HCT116 (cell line): ENCODE data around the gene GPR78.

Experiments used
- JUND ChIP-seq: IDR thresholded peaks from 2 replicates; pipeline ENCODE4 v1.6.1; 2012
- POLR2A ChIP-seq: IDR thresholded peaks from 2 replicates; pipeline ENCODE4 v1.7.0; 2011; ENCODE audit warnings: borderline replicate concordance; ENCODE audit not compliant: insufficient read depth, insufficient read length; ENCODE audit errors: extremely low read depth
- SIN3A ChIP-seq: IDR thresholded peaks from 2 replicates; pipeline ENCODE4 v1.6.1; 2012; ENCODE audit warnings: low read depth
- TF ChIP-seq, protein P1 (sequence below), 3 experiments: fragments of 200-600 bp in 1 of 3; sonication (generic) in 1 of 3; IDR thresholded peaks in 2 of 3; conservative IDR thresholded peaks in 1 of 3; 2 replicates each; pipeline ENCODE4 v1.5.1; 2012 to 2017; ENCODE audit warnings: low read depth in 2 of 3, low read length in 2 of 3, antibody characterized with exemption in 1 of 3, borderline replicate concordance in 1 of 3, control low read depth in 1 of 3, mild to moderate bottlenecking in 1 of 3, mixed read lengths in 1 of 3, mixed run types in 1 of 3, moderate library complexity in 1 of 3; ENCODE audit not compliant: insufficient read depth in 1 of 3
- TF ChIP-seq, protein P2 (sequence below): IDR thresholded peaks from 2 replicates; pipeline ENCODE4 v1.6.1; 2012
- TF ChIP-seq, protein P3 (sequence below): IDR thresholded peaks from 2 replicates; pipeline ENCODE4 v1.6.1; 2012; ENCODE audit warnings: low read depth

DNA sequence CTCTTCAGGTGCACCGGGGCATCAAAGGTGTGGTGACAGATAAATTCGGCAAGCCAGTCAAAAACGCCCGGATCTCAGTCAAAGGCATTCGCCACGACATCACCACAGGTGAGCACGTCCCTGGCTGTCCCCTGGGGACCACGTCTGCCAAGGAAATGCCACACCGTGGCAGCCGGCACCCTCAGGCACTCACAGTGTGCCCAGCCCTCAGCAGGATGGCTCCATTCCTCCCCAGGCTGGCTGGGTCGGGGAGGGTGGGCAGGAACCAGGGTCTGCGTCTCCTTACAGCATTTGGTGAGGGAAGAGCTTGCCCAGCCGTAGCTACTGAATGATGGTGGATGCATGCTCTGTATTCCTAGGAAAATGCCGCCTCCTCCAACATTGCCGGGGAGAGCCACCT lies 38.2 kb downstream of the GPR78 start:
- TF ChIP-seq, protein P1, sequence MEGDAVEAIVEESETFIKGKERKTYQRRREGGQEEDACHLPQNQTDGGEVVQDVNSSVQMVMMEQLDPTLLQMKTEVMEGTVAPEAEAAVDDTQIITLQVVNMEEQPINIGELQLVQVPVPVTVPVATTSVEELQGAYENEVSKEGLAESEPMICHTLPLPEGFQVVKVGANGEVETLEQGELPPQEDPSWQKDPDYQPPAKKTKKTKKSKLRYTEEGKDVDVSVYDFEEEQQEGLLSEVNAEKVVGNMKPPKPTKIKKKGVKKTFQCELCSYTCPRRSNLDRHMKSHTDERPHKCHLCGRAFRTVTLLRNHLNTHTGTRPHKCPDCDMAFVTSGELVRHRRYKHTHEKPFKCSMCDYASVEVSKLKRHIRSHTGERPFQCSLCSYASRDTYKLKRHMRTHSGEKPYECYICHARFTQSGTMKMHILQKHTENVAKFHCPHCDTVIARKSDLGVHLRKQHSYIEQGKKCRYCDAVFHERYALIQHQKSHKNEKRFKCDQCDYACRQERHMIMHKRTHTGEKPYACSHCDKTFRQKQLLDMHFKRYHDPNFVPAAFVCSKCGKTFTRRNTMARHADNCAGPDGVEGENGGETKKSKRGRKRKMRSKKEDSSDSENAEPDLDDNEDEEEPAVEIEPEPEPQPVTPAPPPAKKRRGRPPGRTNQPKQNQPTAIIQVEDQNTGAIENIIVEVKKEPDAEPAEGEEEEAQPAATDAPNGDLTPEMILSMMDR (IDR thresholded peaks at IDR 0.05 in 2 of 3, conservative IDR thresholded peaks at IDR 0.05 in 1 of 3; ENCODE audit: borderline replicate concordance in 1 of 3, insufficient read depth in 1 of 3, low read depth in 2 of 3, low read length in 2 of 3) = no peak
- TF ChIP-seq JUND (no peak), SIN3A (no peak), POLR2A (no peak)
- TF ChIP-seq, protein P2, sequence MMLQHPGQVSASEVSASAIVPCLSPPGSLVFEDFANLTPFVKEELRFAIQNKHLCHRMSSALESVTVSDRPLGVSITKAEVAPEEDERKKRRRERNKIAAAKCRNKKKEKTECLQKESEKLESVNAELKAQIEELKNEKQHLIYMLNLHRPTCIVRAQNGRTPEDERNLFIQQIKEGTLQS = no peak
- TF ChIP-seq, protein P3, sequence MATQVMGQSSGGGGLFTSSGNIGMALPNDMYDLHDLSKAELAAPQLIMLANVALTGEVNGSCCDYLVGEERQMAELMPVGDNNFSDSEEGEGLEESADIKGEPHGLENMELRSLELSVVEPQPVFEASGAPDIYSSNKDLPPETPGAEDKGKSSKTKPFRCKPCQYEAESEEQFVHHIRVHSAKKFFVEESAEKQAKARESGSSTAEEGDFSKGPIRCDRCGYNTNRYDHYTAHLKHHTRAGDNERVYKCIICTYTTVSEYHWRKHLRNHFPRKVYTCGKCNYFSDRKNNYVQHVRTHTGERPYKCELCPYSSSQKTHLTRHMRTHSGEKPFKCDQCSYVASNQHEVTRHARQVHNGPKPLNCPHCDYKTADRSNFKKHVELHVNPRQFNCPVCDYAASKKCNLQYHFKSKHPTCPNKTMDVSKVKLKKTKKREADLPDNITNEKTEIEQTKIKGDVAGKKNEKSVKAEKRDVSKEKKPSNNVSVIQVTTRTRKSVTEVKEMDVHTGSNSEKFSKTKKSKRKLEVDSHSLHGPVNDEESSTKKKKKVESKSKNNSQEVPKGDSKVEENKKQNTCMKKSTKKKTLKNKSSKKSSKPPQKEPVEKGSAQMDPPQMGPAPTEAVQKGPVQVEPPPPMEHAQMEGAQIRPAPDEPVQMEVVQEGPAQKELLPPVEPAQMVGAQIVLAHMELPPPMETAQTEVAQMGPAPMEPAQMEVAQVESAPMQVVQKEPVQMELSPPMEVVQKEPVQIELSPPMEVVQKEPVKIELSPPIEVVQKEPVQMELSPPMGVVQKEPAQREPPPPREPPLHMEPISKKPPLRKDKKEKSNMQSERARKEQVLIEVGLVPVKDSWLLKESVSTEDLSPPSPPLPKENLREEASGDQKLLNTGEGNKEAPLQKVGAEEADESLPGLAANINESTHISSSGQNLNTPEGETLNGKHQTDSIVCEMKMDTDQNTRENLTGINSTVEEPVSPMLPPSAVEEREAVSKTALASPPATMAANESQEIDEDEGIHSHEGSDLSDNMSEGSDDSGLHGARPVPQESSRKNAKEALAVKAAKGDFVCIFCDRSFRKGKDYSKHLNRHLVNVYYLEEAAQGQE = no peak
